Measurements from ENCODE around the gene ATL3. TPM values are rescaled to one million over a fixed set of nuclear protein-coding genes. Genes with fewer than 3 reads are reported as not detected.

The ATL3 gene
- total and polyA plus RNA-seq, 2 of the 13 experiments (the other 11 are each of a cell fraction or from before 2014, with no cell fraction given), result not detected

GRCh38 chr11:63681321-63682065, 10.3 kb upstream of the ATL3 start, which contains the start of gene RTN3 (continued):
- TF ChIP-seq ZBTB4 (CRISPR knock-in tag; IDR thresholded peaks at IDR 0.05; ENCODE audit: borderline replicate concordance), result no peak; the same call in 1 of the 2 replicates
- TF ChIP-seq KDM1A (CRISPR knock-in tag; IDR thresholded peaks at IDR 0.05), result no peak
- TF ChIP-seq ZSCAN29 (CRISPR knock-in tag; conservative IDR thresholded peaks at IDR 0.05), result no peak; the same call in 1 of the 2 replicates
- no peak for TF ChIP-seq ETV5 (CRISPR knock-in tag; IDR thresholded peaks at IDR 0.05; ENCODE audit: borderline replicate concordance)
- peak; percentile 30; the same call in 1 of the 2 replicates for TF ChIP-seq AHDC1 (CRISPR knock-in tag; IDR thresholded peaks at IDR 0.05; ENCODE audit: borderline replicate concordance)
- peak; percentile 73; the same call in 1 of the 2 replicates for TF ChIP-seq ZNF230 (CRISPR knock-in tag; IDR thresholded peaks at IDR 0.05)
- TF ChIP-seq CAMTA2 (CRISPR knock-in tag; IDR thresholded peaks at IDR 0.05; ENCODE audit: borderline replicate concordance), result no peak
- no peak for TF ChIP-seq ZNF816 (CRISPR knock-in tag; IDR thresholded peaks at IDR 0.05; ENCODE audit: borderline replicate concordance)
- TF ChIP-seq ZNF891 (CRISPR knock-in tag; IDR thresholded peaks at IDR 0.05), result peak; percentile 94
- TF ChIP-seq ZNF234 (CRISPR knock-in tag; conservative IDR thresholded peaks at IDR 0.05), result 0 out of 2 replicates have a peak, but pooled peaks have one; percentile 74
- no peak for TF ChIP-seq U2AF2 (IDR thresholded peaks at IDR 0.05; ENCODE audit: low read depth, low read length)
- TF ChIP-seq ZNF180 (CRISPR knock-in tag; IDR thresholded peaks at IDR 0.05; ENCODE audit: borderline replicate concordance, low read depth), result no peak
- no peak for TF ChIP-seq GLMP (CRISPR knock-in tag; IDR thresholded peaks at IDR 0.05; ENCODE audit: borderline replicate concordance)
- no peak for TF ChIP-seq ZNF652 (CRISPR knock-in tag; IDR thresholded peaks at IDR 0.05; ENCODE audit: borderline replicate concordance, low read depth)
- TF ChIP-seq LBX2 (CRISPR knock-in tag; IDR thresholded peaks at IDR 0.05; ENCODE audit: borderline replicate concordance), result peak; percentile 24; the same call in 1 of the 2 replicates
- TF ChIP-seq ZNF839 (CRISPR knock-in tag; IDR thresholded peaks at IDR 0.05; ENCODE audit: borderline replicate concordance), result no peak
- TF ChIP-seq FLYWCH1 (CRISPR knock-in tag; IDR thresholded peaks at IDR 0.05), result no peak
- TF ChIP-seq AKAP8 (CRISPR knock-in tag; IDR thresholded peaks at IDR 0.05), result no peak

Data from HepG2 (cell line).